ENCODE results near the gene RAB31.

RAB31 gene

DNA sequence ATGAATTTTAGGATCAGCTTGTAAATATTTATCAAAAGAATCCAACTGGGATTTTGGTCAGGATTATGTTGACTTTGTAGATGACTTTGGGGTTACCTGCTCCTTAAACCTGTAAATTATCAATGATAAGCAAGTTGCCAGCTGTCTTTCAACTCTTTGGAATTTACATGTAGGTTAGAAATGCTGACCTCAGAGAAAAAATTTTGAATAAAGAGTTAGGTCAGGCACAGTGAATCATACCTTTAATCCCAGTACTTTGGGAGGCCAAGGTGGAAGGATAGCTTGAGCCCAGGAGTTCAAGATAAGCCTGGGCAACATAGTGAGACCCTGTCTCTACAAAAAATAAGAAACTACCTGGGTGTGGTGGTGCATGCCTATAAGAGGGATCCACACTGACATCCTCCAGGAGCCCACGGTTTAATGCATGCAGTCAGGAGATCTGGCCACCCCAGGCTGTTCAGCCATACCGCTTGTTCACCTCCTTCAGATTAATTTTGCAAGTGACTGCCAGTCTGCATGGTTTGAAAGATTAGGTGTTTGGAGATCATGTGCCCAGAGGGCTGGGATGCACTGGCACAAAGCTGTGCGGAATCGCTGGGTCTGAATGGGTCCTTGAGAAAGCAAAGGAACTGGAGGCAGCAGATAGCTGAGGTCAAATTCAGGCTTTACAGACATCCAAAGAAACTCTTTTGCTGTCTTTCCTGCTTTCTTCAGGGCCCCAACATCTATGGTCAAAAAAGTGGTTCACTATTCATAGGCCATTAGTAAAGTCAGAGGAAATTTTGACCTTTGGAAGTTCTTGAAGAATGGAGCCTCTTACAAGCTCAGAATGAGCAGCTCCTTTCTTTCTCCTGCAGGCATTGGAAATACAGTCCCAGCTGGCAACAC is 94.3 kb downstream of the RAB31 start:
- FAIRE-seq, result no peak
- TF ChIP-seq, protein P1, sequence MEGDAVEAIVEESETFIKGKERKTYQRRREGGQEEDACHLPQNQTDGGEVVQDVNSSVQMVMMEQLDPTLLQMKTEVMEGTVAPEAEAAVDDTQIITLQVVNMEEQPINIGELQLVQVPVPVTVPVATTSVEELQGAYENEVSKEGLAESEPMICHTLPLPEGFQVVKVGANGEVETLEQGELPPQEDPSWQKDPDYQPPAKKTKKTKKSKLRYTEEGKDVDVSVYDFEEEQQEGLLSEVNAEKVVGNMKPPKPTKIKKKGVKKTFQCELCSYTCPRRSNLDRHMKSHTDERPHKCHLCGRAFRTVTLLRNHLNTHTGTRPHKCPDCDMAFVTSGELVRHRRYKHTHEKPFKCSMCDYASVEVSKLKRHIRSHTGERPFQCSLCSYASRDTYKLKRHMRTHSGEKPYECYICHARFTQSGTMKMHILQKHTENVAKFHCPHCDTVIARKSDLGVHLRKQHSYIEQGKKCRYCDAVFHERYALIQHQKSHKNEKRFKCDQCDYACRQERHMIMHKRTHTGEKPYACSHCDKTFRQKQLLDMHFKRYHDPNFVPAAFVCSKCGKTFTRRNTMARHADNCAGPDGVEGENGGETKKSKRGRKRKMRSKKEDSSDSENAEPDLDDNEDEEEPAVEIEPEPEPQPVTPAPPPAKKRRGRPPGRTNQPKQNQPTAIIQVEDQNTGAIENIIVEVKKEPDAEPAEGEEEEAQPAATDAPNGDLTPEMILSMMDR (IDR thresholded peaks at IDR 0.05; ENCODE audit: insufficient read depth, missing control alignments), result no peak
- no peak for DNase-seq (ENCODE audit: insufficient read length, low spot score)

DNA sequence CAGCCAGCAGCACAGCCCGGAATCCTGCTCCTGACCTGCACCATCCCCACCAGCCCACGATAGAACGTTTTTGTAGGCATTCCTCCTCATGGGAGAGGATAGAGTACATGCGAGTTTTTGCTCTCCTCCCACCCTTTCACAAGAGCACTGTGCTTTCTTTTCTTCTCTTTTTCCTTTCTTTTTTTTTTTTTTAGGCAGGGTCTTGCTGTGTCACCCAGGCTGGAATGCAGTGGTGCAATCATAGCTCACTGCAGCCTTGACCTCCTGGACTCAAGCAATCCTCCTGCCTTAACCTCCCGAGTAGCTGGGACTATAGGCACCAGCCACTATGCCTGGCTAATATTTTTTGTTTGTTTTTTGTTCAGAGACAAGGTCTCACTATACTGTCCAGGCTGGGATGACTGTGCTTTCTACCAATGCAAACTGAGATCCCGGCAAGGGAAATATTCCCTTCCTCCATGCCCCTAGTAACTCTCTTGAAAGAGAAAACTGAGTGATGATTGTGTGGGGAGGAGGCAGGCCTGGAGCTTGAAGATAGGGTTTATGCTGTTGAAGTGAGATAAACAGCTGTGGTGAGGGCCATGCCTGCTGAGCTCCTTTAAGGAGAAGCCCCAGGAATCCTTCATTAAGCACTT is 95.1 kb downstream of the RAB31 start:
- FAIRE-seq (no peak), DNase-seq (ENCODE audit: insufficient read length, low spot score) (no peak)
- TF ChIP-seq, protein P1 (IDR thresholded peaks at IDR 0.05; ENCODE audit: insufficient read depth, missing control alignments), result no peak

DNA sequence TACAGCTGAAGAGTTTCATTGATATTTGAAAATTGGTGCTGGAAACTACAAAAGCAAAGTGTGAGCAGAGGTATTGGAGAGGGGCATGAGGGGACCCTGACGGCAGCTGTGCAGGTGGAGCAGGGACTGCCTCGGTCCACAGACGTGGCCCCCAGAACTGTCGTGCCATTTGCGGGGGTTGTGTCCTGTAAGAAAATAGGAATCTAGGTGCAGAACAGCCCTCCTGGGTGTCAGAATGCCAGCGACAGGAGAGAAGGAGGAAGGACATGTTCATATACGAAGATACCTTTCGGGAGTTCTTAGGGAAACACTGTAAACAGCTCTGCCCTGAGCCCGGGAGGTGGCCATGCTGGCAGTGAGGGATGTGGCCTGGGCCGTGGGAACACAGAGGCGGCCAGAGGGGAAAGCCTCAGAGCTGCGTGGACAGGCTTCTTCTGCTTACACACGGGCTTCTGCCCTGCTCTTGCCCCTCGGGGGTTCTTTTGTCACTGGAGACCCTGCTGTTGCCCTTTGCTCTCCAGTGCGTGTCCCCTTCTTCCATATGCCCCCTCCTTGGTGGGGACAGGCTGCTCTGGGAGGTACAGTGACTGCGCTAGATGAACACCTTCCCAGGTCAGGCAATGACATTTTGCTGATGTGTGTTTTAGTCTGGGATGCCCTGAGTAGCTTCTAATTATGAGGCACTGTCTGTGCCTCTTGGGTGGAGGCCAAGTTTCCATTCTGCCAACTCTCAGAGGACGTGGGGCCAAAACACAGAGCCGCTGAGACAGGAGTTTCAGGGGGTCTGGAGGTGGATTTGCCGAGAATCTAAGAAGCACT is 95.8 kb downstream of the RAB31 start:
- TF ChIP-seq, protein P1 (IDR thresholded peaks at IDR 0.05; ENCODE audit: insufficient read depth, missing control alignments), result no peak
- no peak for DNase-seq (ENCODE audit: insufficient read length, low spot score)
- no peak for FAIRE-seq

DNA sequence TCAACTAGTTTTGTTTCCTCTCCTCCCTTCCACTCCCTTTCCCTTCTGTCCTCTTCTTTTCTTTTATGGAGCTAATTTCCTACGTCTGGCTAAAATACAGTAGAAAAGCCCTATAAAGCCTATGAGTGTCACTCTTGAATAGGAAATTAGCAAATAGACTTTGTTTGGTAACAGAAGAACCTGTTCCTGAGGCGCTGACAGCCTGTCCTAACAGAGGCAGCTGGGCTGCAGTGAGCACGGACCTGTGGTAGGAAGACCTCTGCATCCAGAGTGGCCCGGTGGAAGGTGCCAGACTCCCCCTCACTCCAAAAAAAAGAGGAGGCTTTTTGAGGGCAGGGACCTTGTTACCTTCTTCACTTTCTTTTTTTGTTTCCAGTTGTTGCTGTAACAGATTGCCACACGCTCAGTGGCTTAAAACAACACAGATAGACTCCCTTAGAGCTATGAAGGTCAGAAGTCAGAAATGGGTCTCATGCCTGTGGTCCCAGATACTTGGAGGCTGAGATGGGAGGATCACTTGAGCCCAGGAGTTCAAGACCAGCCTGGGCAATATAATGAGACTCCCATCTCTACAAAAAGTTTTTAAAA is 96.5 kb downstream of the RAB31 start:
- DNase-seq (ENCODE audit: insufficient read length, low spot score) (no peak), FAIRE-seq (no peak)
- TF ChIP-seq, protein P1 (IDR thresholded peaks at IDR 0.05; ENCODE audit: insufficient read depth, missing control alignments), result no peak

DNA sequence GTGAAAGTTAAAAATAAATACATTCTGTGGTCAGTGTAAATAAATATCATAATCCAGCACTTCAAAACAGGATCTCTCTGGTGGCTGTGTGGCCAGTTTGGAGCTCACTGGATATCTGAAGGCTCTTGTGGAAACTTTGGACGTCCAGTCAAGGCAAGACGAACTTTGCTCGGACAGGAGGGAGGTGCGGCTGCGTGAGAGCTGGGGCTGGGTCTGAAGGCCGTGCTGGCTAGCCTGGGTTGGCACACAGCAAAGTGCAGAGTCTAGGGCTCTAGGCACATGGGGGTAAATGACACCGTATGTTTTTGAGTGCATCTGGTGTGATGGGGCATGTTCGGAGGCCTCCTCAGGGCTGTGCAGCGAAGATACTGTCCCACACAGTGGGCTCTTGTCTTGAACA is 98.8 kb downstream of the RAB31 start:
- TF ChIP-seq, protein P1 (IDR thresholded peaks at IDR 0.05; ENCODE audit: insufficient read depth, missing control alignments), result no peak
- no peak for DNase-seq (ENCODE audit: insufficient read length, low spot score)
- no peak for FAIRE-seq

DNA sequence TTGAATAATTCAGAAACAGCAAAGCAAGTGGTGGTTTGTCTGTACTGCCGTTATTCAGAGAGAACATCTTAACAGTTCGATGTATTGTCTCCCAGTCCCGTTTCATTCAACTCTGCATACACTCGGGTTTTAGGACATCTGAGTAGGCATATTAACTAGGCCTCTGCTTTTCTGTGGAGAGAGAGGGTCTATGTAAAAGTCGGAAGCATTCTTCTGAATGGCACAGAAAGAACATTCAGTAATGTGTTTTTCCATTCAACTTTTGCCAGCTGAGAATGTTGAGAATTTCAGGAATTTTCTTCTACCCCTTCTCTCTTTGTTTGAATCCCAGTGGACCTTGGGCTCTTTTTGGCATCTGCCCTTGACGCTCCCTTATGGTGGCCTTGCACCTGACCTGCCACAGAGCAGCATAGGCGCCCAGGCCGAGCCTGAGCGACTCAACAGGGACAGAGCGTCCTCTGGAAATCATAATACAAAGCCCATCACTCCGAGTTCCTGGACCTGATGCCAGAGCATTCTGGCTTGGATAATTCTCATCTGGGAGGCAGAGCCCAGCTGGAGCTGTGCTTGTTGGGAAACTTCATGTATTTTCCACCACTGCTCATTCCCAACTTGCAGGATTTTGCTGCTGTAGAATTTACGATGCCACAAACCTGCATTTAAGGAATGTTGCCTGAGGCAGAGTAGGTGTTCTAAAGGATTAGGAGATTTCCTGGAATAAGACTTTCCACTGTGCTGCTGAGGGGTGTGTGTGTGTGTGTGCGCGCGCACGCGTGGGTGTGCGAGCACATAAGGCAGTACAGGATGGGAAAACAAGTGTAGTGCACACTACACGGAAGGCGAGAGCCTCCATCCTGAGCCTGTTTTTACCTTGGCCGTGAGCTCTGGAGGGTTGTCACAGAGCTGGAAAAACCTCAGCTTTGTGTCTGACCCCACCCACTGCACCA is 100.5 kb downstream of the RAB31 start:
- FAIRE-seq, result no peak
- DNase-seq (ENCODE audit: insufficient read length, low spot score), result no peak
- TF ChIP-seq, protein P1 (IDR thresholded peaks at IDR 0.05; ENCODE audit: insufficient read depth, missing control alignments), result no peak
